ENCODE measurements around the gene SLC16A3. TPM values are rescaled to one million over a fixed set of nuclear protein-coding genes. Genes with fewer than 3 reads are reported as not detected.

Gene SLC16A3
- total and polyA plus RNA-seq, 9 of the 15 experiments (the other 6 are each of a cell fraction or from before 2014, with no cell fraction given) = 0.11 to 5.4 (median 1.2) TPM; not detected in 2

DNA sequence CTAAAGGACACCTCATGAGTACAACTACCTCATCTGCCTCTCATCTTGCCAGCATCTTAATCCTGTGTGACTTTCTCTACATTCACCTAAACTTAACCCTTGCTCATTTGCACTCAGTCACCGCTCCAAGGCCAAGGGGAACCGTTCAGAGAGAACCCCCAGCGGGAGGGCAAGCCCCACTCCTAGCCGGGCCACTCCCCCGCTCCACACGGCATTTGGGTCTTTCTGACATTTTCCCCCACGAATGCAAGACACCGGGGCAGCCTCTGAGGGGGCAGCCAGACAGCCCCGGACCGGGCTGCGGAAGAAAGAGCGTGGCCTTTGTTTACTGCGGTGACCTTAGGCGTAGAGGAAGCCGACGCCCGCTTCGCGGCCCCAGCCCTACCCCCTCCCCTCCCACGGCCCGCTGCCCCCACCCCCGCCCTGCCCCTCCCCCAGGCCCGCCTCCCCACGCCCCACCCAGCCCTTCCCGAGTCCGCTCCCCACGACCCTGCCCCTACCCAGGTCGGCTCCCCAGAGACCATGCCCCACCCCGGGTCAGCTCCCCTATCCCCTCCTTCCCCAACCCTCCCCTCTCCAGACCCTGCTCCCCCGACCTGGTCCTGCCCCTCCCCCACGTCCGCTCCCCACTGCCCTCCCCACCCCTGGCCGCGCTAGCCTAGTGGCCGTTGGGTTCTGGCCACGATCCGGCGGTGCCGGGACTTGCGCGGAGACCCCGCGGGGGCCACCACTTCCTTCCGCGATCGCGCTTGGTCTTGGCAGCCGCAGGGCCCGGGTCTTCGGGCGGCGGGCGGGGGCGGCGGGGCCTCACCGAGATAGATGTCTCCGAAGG, 43.9 kb downstream of the SLC16A3 start (continued):
- TF ChIP-seq, protein P1, sequence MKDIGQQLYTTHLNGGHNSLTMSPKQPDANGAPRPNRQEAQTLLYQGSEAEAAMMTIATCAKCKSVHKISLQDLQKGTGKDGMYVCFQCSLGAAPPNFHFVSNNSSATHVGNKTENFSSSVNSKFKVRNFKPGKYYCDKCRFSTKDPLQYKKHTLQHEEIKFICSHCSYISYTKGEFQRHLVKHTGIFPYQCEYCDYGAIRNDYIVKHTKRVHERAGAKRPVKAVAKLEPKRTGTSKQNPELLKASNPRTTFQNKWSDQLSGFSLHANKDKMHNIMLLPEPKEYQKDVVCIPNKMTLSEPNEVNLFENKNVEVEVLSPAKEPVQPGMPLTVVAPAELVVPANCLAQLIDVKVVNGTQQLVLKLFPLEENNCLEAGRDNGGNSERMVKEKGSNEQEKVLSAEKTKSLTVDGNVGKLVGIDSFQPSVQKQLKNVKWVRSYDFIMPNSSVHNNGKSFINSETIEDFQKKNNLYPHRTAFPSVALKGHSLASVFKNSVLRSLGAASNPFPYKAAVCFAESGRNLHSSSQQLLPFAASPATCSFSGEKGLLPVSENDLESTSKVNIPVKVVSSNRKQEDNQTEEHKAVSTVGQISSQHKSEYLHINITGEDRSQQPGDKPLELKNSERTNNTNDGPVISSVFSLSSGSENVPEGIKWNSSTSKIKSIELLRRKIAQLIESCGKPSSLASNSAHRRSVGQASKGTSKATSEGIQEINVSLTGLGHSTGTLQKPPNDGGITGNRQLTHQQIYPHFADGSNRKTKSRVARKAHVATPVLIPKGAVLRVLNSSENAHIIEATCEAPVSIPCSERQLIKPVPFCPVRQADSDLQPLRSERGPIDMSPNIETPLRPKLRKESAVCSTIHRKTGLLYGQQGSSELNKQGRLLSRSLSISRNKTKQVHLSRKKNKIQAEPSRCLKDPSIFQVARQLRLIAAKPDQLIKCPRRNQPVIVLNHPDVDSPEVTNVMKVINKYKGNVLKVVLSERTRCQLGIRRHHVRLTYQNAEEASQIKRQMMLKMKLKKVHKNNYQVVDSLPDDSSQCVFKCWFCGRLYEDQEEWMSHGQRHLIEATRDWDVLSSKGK (CRISPR knock-in tag; IDR thresholded peaks at IDR 0.05) = no peak
- TF ChIP-seq NFATC3 (IDR thresholded peaks at IDR 0.05) (no peak), NR4A1 (CRISPR knock-in tag; IDR thresholded peaks at IDR 0.05) (no peak), NR4A1 (tag; IDR thresholded peaks at IDR 0.05) (no peak), TEAD1 (CRISPR knock-in tag; IDR thresholded peaks at IDR 0.05) (no peak), KDM4B (IDR thresholded peaks at IDR 0.05; ENCODE audit: borderline replicate concordance in 2 of 2, low read depth in 1 of 2) (no peak), ELF2 (CRISPR knock-in tag; IDR thresholded peaks at IDR 0.05) (no peak), ZNF444 (CRISPR knock-in tag; IDR thresholded peaks at IDR 0.05) (no peak)
- TF ChIP-seq, protein P2, sequence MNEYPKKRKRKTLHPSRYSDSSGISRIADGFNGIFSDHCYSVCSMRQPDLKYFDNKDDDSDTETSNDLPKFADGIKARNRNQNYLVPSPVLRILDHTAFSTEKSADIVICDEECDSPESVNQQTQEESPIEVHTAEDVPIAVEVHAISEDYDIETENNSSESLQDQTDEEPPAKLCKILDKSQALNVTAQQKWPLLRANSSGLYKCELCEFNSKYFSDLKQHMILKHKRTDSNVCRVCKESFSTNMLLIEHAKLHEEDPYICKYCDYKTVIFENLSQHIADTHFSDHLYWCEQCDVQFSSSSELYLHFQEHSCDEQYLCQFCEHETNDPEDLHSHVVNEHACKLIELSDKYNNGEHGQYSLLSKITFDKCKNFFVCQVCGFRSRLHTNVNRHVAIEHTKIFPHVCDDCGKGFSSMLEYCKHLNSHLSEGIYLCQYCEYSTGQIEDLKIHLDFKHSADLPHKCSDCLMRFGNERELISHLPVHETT (CRISPR knock-in tag; conservative IDR thresholded peaks at IDR 0.05 in 1 of 2, IDR thresholded peaks at IDR 0.05 in 1 of 2) = 0 out of 4 replicates have a peak, but pooled peaks of 1 of the 2 experiments have one; percentile 0
- TF ChIP-seq, protein P3, sequence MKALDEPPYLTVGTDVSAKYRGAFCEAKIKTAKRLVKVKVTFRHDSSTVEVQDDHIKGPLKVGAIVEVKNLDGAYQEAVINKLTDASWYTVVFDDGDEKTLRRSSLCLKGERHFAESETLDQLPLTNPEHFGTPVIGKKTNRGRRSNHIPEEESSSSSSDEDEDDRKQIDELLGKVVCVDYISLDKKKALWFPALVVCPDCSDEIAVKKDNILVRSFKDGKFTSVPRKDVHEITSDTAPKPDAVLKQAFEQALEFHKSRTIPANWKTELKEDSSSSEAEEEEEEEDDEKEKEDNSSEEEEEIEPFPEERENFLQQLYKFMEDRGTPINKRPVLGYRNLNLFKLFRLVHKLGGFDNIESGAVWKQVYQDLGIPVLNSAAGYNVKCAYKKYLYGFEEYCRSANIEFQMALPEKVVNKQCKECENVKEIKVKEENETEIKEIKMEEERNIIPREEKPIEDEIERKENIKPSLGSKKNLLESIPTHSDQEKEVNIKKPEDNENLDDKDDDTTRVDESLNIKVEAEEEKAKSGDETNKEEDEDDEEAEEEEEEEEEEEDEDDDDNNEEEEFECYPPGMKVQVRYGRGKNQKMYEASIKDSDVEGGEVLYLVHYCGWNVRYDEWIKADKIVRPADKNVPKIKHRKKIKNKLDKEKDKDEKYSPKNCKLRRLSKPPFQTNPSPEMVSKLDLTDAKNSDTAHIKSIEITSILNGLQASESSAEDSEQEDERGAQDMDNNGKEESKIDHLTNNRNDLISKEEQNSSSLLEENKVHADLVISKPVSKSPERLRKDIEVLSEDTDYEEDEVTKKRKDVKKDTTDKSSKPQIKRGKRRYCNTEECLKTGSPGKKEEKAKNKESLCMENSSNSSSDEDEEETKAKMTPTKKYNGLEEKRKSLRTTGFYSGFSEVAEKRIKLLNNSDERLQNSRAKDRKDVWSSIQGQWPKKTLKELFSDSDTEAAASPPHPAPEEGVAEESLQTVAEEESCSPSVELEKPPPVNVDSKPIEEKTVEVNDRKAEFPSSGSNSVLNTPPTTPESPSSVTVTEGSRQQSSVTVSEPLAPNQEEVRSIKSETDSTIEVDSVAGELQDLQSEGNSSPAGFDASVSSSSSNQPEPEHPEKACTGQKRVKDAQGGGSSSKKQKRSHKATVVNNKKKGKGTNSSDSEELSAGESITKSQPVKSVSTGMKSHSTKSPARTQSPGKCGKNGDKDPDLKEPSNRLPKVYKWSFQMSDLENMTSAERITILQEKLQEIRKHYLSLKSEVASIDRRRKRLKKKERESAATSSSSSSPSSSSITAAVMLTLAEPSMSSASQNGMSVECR (CRISPR knock-in tag; IDR thresholded peaks at IDR 0.05) = no peak
